GM21825 (cell line): ENCODE measurements around the gene ZNF622.

ENCODE experiments used
- ATAC-seq: cut with Tn5 transposase; IDR thresholded peaks from one replicate; pipeline ENCODE4 v1.9.1; 2021; ENCODE audit warnings: mild to moderate bottlenecking, moderate library complexity; ENCODE audit not compliant: unreplicated experiment

The ZNF622 gene, protein sequence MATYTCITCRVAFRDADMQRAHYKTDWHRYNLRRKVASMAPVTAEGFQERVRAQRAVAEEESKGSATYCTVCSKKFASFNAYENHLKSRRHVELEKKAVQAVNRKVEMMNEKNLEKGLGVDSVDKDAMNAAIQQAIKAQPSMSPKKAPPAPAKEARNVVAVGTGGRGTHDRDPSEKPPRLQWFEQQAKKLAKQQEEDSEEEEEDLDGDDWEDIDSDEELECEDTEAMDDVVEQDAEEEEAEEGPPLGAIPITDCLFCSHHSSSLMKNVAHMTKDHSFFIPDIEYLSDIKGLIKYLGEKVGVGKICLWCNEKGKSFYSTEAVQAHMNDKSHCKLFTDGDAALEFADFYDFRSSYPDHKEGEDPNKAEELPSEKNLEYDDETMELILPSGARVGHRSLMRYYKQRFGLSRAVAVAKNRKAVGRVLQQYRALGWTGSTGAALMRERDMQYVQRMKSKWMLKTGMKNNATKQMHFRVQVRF

DNA sequence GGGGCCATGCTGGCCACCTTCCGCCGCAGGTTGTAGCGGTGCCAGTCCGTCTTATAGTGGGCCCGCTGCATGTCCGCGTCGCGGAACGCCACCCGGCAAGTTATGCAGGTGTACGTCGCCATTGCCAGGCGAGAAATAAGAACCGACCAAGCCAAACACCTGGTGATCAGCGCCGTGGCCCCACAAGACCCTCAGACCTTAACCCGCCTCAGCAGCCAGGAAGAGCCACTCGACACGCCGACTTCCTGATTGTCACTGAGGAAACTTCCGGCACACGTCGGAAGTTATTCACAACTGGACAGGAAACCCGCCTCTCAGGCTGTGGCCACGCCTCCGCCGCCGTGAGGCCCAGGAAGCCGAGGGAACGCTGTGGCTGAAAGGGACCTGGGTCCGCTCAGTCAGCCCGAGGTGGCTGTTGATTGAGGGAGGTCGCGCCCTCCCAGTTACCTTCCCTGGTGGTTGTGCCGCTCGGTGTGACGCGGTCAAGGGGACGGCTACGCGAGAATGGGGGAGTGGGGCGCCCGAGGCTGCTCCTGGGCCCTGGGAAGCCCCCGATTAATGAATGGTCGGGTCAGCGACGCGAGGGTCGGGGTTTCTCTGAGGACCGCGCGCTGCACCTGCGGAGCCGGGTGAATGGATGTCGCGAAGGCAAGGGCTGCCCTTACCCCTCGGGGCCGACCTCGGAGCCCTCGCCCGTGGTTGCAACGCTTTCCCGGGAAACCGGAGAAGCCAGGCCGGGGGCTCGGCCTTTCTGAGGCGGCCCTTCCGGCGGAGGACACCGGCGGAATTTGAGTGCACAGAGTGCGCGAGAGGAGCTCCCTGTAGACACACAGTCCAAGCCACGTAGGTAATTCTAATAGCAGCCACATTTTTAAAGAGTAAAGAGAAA, at the start of gene ZNF622:
ZNF622 (minus strand) TSS at position 257 of the 889 bp plus-strand sequence; CDS start at position 122, 135 bp downstream.
- ATAC-seq, result peak; percentile 87

DNA sequence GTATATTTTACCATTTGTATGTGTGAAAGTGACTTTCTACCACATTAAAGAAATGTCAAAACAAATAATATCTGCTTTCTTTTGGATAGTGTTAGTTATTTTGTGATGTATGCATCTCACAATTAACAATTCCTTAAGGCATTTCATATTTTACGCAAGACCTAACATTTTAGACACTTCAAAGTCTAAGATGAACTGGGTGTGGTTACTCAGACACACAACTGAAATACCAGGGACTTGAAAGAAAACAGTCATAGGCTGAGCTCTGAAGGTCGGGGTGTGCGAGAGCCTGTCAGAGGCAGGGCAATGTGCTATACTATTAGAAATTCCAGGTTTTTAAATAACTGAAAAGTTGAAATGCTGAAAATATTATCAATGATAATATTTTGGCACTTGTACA, 44.5 kb upstream of the ZNF622 start:
- ATAC-seq, result no peak

DNA sequence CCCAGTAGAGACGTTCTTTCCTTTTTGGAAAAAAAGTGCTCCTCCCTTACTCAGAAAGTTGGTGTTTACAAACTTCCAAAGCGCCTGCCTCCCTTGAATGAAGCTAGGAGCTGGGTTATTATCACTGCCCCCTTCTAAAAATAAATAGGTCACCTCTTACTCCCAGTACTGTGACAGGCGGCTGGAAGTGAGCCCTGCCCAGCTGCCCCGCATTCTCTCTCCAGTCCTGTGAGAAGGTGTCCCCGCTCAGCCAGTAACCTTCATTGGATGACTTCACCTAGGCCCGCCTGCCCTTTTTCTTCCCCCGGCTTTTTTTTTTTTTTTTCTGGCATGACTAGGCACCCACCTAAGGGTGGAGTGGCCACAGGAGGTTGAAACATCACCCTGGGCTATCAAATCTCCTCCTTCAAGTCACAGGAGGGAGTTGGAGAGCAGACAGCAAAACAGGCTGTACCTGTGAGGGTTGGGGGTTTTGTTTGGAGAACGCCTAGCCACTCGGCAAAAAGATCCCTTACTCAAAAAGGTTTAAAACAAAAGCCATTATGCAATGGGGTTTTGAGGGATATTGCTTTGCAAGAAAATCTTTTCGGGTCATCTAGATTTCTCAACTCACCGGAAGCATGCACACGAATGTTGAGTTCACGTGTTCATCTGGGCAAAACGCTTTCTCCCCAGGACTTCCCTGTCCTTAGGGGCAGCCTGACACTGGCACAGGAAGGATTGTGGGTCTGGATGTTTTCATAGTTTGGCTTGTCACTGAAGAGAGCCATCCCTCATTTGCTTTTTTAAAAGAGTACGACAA, 43.3 kb upstream of the ZNF622 start:
- ATAC-seq, result no peak

DNA sequence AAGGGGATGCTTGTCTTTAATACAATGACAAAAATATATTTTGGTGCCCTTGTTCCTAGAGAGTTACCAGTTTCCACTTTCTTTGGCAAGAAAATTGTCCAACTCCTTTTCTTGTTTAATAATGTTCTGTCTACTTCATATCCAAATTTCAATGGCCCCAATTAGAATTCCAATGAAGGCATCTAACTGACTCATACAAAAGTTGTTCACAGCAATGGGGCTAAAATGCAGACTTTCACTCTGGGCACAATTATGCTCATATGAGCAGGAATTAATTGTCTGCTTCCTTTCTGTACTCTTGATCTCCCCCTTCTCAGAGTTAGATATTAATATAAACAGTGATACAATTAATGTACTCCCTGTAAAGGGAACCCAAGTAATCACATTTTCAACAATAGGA, 42.1 kb upstream of the ZNF622 start:
- no peak for ATAC-seq

DNA sequence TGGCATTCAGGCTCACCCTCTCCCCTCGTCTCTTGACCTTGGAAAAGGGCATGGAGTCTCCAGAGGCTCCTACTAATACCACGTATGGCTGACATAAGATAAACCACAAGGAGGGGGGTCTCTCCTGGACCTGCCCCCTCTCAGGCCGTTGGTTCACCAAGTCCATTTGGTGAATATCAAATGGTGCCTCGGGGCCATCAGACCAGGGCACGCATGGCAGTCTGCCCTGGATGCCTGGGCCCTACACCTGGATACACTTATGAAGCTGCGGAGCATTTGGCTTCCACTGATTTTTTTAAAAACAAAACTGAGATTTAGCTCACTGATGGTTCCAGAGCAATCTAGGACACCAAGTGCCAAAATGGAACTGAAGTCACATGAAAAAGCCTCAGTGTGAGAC, 40.3 kb upstream of the ZNF622 start:
- ATAC-seq, result no peak

DNA sequence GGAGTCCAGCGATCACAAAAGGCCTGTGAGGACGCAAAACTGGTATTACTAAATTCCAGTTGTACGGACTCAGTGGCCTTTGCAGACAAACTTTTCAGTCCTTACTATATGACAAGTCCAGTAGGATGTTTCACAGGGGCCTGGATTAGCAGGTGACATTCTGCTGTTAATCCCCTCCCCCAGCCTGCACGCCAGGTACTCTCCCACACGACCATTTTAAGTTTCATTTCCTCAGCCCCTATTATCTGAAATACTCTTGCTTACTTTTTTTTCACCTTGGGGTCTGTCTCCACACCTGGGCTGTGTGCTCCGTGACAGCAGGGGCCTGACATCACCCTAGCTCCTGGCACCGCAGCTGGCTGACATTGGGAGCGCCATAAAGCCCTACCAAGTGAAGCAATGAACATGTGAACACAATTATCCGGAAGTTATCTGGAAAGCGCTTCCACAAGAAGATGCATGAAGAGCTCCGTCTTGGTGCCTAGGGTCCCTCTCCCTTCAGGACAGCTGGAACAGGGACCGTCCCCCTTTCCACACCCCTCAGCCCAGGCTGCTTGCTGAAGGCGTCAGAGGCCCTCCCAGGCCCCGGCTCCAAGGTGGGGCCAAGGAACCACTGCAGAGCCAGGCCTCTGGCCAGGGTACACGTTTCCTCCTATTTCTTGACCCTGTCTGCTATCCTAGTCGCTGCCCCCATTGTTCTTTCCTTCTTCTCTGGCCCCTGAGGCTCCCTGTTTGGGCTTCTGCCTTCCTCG, 39.7 kb upstream of the ZNF622 start:
- no peak for ATAC-seq

DNA sequence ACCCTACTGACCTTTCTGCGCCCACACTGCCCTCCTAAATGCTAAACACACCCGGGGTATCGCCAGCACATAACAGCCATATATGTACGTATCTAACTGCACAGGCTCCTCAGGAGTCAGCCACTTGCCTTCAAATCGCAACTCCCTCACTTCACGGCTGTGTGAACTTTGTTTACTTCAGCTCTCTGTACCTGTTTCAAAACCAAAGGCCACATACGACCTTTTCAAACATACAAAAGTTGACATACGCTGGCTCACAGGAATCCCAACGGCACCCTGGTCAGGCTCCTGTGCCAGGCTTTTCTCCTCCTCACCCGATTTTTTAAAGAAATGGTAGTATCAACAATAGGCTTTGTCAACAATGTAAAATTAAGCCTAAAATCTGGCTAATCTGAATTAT, 39.0 kb upstream of the ZNF622 start:
- no peak for ATAC-seq

DNA sequence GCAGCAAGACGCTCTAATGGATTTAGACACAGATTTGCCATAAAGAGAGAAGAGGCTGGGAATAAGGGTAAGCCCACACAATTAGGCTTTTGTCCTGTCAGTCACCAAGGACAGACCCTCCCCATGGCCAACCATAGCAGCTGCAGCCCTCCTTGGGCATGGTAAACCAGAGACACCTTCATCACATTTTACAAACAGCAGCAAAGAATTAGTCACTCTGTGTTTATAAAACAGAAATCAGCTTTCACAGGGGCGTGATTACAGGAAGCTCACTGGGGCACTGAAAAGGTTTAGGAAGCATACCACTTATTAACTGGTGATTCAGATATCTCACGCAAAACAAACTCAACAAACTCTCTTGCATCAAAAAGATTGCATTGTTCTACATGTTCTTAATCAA, 37.3 kb upstream of the ZNF622 start:
- ATAC-seq, result no peak

DNA sequence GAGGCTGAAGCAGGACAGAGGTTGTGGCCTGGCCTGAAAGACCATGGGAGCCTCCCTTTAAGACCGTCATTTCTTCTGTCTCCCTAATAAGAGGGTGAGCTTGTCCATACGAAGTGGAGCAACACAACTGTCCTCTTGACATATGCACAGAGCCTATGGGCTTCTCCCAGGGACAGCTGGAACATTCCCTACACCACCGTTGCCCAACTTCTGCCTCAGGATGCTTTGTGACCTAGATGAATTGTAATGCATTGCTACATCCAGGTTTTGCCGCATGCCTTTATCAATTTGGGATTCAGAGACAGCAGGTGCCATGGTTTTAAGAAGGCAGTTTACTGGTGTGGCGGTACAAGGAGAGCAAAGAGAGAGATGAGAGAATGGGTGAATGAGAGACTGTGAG, 34.4 kb upstream of the ZNF622 start:
- no peak for ATAC-seq

DNA sequence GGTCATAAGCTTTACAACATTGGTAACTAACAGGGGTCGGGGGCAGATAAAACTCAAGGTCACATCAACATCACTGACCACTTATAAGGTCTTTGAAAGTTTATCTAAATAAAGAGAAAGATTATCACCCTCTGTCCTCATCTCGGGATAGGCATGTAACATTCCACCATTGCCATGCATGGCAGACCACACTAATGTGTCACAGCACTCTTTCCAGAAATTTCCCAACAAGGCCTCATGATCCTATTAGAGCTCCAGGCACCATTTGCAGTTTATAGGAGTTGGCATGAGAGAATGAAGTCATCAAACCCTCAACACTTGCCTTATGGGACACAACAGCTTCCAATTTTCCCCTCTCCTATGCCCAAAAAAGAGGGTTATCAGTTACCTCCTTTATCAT, 31.9 kb upstream of the ZNF622 start:
- no peak for ATAC-seq

DNA sequence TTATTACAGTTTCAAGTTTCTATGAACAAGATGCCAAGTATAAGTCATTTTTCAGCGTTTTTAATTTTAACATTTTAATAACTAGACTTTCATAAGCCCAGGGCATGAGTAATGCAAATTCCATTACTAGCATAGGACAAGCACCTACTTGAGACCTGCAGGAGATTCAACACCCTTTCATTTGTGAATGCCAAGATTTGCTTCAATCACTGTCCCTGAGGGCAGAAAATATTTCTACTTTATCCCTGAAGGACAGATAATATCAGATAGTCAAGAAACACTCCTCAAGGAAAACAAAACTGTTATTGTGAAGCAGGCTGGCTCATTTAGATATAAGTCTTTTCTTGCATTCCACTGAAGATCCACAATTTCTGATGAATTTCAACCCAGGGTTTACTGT, 27.7 kb upstream of the ZNF622 start:
- ATAC-seq, result no peak

DNA sequence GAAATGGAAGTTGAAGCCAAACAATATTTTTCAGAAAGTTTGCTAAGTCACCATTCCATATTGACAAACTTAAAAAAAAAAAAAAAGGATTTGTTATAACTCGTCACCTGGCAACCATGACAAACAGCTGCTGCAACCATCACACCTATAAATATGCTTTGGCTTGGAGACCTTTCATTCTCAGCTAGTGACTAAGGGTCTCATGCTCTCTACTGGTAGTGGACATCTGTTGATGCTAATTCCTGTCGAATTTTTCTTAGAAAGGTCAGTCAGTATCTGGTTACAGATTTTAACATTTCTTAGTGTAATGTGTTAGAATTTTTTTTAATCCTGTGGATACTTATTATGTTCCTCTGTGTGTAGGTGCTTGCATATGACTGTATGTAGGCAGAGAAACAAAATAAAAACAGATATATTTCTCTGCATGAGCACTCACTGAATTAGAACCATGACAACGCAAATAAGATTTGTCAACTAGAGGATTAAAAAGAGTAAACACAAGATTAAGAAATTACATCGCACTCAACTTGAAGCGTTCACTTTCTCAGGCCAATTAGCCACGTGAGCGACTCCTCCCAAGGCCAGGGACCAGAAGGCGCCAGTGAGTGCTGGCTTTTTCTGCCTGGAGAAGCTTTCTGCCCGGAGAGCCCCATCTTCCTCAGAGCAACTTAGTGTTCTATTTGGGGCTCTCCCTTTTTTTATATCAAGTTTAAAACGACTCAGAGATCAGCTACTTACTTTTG, 27.0 kb upstream of the ZNF622 start:
- ATAC-seq, result no peak

DNA sequence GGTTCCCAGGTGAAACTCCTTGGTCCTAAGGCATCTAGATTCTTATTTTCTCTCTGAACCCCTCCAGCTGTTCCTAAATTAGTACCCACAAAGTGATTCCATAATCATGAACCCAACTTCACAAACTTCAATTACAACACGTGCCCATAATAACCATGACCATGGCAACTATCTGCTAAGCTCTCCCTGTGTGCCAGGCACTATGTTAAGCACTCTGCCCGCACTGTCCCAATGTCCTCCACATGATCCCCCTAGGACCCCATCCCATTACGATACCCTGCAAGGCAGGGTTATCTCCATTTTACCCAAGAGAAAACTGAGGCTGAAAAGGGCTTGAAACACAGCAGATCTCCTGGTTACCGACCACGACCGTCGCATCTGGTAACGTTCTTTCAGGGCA, 25.3 kb upstream of the ZNF622 start:
- no peak for ATAC-seq

DNA sequence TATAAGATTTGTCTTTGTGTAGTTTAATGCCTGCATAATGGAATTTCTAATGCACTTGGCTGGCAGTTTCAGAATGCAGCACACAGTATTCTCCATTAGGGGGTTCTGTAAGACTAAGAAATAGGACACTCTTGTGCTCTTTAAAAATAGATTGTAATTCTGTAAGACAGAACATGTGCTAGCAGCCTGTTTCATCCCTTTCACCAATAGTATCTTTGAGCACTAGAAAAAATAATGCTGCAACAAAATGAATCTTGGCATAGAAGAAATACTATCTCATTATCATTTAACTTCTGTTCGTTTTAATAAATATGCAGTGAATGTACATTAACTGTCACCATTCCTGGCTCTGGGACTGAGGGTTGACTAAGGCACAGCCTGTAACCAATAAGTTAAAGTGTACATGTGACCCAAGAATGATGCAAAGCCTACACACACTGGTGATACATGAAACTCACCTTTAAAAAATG, 23.8 kb upstream of the ZNF622 start:
- no peak for ATAC-seq

DNA sequence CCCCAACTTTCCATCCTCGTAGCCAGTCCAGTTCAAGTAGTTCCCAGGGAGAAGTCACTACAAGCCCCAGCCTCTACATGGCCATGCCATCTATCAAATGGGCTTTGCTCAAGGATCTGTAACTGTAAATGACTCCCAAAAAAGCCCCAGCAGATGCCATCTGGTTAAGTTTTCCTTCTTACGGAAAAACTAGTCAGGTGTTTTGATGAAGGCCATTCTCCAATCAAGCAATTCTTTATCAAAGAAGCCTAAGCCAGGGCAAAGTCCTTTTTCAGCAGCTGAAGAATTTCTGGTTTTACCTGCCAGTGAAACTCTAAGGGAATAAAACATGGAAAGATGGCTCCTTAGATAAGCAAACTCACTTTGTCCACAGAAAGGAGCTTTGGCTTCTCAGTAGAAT, 21.9 kb upstream of the ZNF622 start:
- no peak for ATAC-seq

DNA sequence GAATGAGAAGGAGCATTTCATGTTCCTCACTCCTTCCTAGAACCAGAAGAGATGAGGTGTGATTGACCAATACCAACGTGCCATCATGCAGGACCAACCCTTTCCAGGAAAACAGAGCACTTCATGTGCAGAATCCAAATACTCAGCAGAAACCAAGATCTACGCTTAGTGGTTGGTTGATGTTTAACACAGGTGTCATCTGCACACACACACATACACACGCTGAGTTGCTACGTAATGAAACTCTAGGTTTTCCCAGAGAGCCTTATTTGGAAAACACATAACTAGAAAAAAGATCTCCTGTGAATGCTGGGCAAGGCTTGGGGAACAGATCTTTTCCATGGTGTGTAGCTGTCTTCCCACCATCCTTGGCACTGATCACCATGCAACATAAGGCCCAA, 21.1 kb upstream of the ZNF622 start:
- no peak for ATAC-seq

DNA sequence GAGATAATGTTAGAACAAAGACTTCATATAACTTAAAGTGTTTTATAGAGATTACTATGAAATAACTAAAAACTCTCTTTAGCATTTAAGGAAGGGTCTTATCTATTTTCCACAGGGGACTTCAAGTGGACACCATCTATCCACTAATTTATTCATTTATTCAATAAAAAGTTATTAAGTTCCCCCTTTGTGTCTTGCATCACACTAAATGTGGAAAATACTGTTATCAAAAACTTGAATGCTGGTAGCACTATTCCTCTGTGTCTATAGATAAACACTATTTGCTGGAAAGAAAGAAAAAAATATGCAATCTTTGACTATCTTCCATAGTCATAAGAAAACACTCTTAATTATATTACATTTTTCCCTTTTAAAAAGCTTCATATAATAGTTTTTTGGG, 20.1 kb upstream of the ZNF622 start:
- ATAC-seq, result no peak

DNA sequence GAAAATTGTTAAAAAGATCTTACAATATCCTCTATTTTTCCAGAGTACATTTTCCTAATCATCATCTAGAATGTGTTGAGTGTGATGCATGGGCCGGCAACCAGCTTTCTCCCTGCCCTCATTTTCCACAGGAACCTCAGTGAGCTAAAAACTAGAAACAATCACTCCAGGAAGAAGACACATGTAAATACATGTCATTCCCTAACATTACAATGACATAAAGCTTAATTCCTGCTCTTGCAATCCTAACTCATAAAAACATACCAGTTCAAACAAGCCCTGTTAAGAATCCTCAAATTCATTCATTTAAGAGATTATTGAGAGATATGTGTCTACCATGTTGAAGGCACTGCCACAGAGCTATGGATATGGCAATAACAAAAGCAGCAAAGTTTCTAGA, 18.5 kb upstream of the ZNF622 start:
- ATAC-seq, result no peak

DNA sequence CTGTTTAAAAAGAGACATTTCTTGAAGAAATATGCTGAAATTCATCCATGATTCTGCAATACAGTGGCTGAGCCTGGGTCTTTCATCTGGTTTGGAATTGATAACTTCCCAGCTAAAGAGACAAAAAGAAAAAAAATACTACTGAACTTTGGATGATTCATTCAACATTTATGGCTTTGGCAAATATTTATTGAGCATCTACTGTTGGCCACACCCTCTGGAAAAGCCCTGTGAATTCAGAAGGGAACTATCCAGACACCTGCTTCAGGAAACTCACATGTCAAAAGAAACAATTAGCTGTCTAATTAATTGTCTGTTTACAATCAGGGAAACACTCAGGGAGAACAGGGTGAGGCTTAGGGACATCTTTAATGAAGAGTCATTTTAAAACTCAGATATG, 17.8 kb upstream of the ZNF622 start:
- no peak for ATAC-seq

DNA sequence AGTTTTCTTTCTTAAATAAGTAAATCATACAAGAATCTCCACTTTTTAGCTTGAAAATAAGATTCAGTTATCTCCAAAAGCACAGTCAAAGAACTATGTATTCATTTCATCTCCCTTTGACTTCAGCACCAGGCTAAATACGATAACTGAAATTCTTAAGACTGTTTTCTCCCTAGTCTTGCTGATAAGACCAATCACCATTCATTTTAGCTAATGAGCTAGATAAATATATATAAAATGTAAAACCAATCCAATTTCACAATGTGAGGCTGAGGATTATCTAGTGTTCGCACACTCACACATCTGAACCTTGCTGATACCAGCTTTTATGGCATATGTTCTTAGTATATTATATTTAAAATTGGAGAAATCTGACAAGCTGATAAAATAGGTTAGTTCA, 17.3 kb upstream of the ZNF622 start:
- ATAC-seq, result no peak
